Central memory CD8-positive, alpha-beta T cell (primary cell): Measurements from ENCODE around the gene TSPAN31.

Experiments used
- ATAC-seq: fragments of 150-1000 bp; cut with Tn5 transposase; replicated peaks from 2 replicates; pipeline ENCODE4 v1.10.0; 2022; ENCODE audit warnings: mild to moderate bottlenecking, moderate FRiP score, moderate number of reproducible peaks; ENCODE audit not compliant: poor library complexity, severe bottlenecking; ENCODE audit errors: extremely low read depth
- DNase-seq, 2 donors: peaks; one replicate each; pipeline ENCODE4 v3.0.0; 2021; ENCODE audit warnings: low spot score in 2 of 2
- H3K27ac Mint-ChIP-seq: one replicate; pipeline ENCODE4 v1.8.0; 2022; ENCODE audit warnings: low read depth, mild to moderate bottlenecking, moderate library complexity, mixed read lengths
- H3K27me3 Mint-ChIP-seq: one replicate; pipeline ENCODE4 v1.8.0; 2022; ENCODE audit warnings: mixed read lengths
- H3K36me3 Mint-ChIP-seq: one replicate; pipeline ENCODE4 v1.8.0; 2022; ENCODE audit warnings: mild to moderate bottlenecking, moderate library complexity, mixed read lengths; ENCODE audit not compliant: insufficient read depth
- H3K4me1 Mint-ChIP-seq: one replicate; pipeline ENCODE4 v1.8.0; 2022; ENCODE audit warnings: mixed read lengths
- H3K4me3 Mint-ChIP-seq: one replicate; pipeline ENCODE4 v1.8.0; 2022; ENCODE audit warnings: mild to moderate bottlenecking, moderate library complexity, mixed read lengths
- H3K9me3 Mint-ChIP-seq: one replicate; pipeline ENCODE4 v1.8.0; 2022; ENCODE audit warnings: mixed read lengths

Gene TSPAN31

GRCh38 chr12:57763881-57764661 is 19.2 kb downstream of the TSPAN31 start:
- H3K4me1 Mint-ChIP-seq: peaks cover 31% of the 10 kb centered on the region
- H3K27ac Mint-ChIP-seq: no peak overlapping the region
- peaks cover 5% of the 10 kb centered on the region for H3K36me3 Mint-ChIP-seq
- DNase-seq (no peak), ATAC-seq (no peak)
- peaks cover 39% of the 10 kb centered on the region for H3K27me3 Mint-ChIP-seq
- H3K4me3 Mint-ChIP-seq: peak overlapping the region; percentile 83
- no peaks in the 10 kb centered on the region for H3K9me3 Mint-ChIP-seq

- Mint-ChIP-seq H3K27ac (no peak overlapping the region), H3K36me3 (peaks cover 6% of the 10 kb centered on the region), H3K4me3 (peak overlapping the region; percentile 83), H3K9me3 (no peaks in the 10 kb centered on the region), H3K4me1 (peaks cover 26% of the 10 kb centered on the region), H3K27me3 (peaks cover 39% of the 10 kb centered on the region)
- DNase-seq: no peak
- ATAC-seq: no peak
These were observed 19.8 kb downstream of the TSPAN31 start for GRCh38 chr12:57764662-57765002.

- Mint-ChIP-seq H3K36me3 (peaks cover 6% of the 10 kb centered on the region), H3K27me3 (peaks cover 39% of the 10 kb centered on the region), H3K4me1 (peaks cover 22% of the 10 kb centered on the region), H3K9me3 (no peaks in the 10 kb centered on the region), H3K27ac (no peak overlapping the region), H3K4me3 (peak overlapping the region; percentile 83)
- peak; percentile 69 for ATAC-seq
- DNase-seq: no peak
These were observed 20.3 kb downstream of the TSPAN31 start for GRCh38 chr12:57765003-57765697.

DNA sequence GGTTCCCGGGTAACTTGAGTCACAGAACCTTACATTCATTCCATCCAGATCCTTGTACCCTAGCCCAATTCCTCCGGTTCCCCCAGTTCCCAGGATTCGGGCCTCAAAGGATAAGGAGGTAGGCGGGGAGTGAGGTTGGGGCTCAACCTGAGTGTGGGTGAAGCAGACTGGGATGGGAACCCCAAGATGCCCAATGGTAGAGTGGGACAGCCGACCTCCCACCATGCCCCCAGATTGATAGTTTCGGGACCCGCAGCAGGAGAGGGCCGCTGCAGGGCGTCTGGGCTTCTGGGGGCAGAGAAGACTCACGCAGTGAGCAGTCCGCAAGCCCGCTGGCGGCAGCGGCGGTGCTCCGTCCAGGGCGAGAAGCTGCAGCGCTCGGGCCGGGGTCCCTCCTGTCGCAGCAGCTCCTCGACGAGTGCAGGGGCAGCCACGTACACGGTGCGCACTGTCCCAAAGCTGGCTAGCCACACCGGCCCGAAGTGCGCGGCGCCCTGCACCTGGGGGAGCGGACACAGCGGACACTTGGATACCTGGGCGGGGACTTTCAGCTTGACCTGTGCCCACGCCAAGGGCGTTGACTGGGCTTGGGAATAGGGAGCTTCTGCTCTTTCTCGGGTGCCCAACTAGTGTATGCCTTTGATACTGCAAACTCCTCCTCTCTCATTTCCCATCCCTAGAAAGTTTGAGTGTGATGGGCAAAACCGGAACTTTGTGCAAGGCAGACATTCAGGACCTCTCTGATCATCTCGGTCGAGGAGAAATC is 21.0 kb downstream of the TSPAN31 start:
- no peaks in the 10 kb centered on the region for H3K9me3 Mint-ChIP-seq
- ATAC-seq: peak; percentile 16
- peaks cover 8% of the 10 kb centered on the region for H3K36me3 Mint-ChIP-seq
- H3K27ac Mint-ChIP-seq: no peak overlapping the region
- H3K4me1 Mint-ChIP-seq: peaks cover 22% of the 10 kb centered on the region
- peaks cover 39% of the 10 kb centered on the region for H3K27me3 Mint-ChIP-seq
- peak overlapping the region; percentile 83 for H3K4me3 Mint-ChIP-seq
- DNase-seq: no peak

GRCh38 chr12:57766464-57767304 is 21.8 kb downstream of the TSPAN31 start, which contains the start of gene CYP27B1:
Gene CYP27B1, minus strand, starts transcription at chr12:57767078. Its CDS starts 37 bp downstream, at chr12:57767041.
- Mint-ChIP-seq H3K4me1 (peaks cover 27% of the 10 kb centered on the region), H3K27ac (no peak within 1 kb of the TSS), H3K4me3 (peak within 1 kb of the TSS; percentile 83), H3K36me3 (peaks cover 8% of the 10 kb centered on the region), H3K27me3 (peaks cover 39% of the 10 kb centered on the region), H3K9me3 (no peaks in the 10 kb centered on the region)
- no peak for ATAC-seq
- DNase-seq: no peak

DNA sequence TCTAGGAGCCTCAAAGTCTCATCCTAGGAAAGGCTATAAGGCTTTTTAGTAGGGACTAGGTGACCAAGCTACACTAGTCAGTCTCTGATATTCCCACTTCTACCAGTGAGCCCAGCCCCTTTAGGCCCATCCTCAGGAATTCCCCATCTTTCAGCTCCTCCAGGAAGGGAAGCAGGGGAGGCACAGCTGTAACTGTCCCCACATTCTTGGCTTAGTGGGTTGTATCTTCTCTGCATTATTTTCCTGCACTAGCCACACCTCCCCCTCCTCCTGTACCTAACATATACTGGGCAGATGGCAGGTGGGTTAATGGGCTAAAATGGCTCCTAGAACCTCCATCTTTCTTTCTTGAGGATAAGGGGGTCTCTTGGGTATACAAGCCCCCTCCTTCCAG is 22.5 kb downstream of the TSPAN31 start:
- Mint-ChIP-seq H3K9me3 (no peaks in the 10 kb centered on the region), H3K27ac (no peak overlapping the region), H3K4me1 (peaks cover 31% of the 10 kb centered on the region), H3K36me3 (peaks cover 12% of the 10 kb centered on the region), H3K4me3 (no peak overlapping the region), H3K27me3 (peaks cover 39% of the 10 kb centered on the region)
- no peak for ATAC-seq
- DNase-seq: no peak

DNA sequence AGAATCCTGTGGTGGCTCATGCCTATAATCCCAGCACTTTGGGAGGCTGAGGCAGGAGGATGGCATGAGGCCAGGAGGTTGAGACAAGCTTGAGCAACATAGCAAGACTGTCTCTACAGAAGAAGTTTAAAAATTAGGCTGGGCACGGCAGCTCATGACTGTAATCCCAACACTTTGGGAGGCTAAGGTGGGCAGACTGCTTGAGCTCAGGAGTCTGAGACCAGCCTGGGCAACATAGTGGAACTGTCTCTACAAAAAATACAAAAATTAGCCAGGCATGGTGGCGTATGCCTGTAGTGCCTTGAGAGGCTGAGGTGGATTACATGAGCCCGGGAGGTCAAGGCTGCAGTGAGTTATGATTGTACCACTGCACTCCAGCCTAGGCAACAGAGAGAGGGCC is 23.0 kb downstream of the TSPAN31 start:
- DNase-seq (no peak), ATAC-seq (no peak)
- peaks cover 33% of the 10 kb centered on the region for H3K4me1 Mint-ChIP-seq
- H3K27me3 Mint-ChIP-seq: peaks cover 39% of the 10 kb centered on the region
- H3K27ac Mint-ChIP-seq: no peak overlapping the region
- H3K9me3 Mint-ChIP-seq: no peaks in the 10 kb centered on the region
- H3K4me3 Mint-ChIP-seq: no peak overlapping the region
- H3K36me3 Mint-ChIP-seq: peaks cover 12% of the 10 kb centered on the region

DNA sequence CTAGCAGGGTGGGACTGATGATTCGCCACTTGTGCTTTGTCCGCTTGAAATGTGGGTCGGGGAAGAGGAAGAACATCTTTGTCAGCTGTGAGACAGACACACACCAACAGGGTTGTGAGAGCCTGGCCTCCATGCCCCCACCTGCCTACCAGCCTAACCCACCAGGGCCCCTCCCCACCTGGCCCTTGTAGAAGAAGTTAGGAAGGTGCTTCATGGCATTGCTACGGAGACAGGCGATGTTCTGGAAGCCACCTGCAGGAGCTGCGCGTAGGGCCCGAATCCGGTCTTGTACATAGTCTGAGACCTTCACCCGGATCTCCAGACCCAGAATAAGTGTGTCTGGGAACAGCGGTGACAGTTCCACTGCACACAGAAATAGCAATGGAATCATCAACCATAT is 24.8 kb downstream of the TSPAN31 start:
- Mint-ChIP-seq H3K4me1 (peaks cover 31% of the 10 kb centered on the region), H3K27ac (no peak overlapping the region), H3K27me3 (peaks cover 25% of the 10 kb centered on the region), H3K9me3 (no peaks in the 10 kb centered on the region), H3K36me3 (peaks cover 12% of the 10 kb centered on the region), H3K4me3 (no peak overlapping the region)
- no peak for DNase-seq
- no peak for ATAC-seq

- H3K4me3 Mint-ChIP-seq: peak overlapping the region; percentile 98
- H3K9me3 Mint-ChIP-seq: no peaks in the 10 kb centered on the region
- ATAC-seq: no peak
- H3K36me3 Mint-ChIP-seq: peaks cover 10% of the 10 kb centered on the region
- H3K4me1 Mint-ChIP-seq: peaks cover 23% of the 10 kb centered on the region
- no peak overlapping the region for H3K27ac Mint-ChIP-seq
- no peak for DNase-seq
- H3K27me3 Mint-ChIP-seq: peaks cover 13% of the 10 kb centered on the region
These were observed 25.9 kb downstream of the TSPAN31 start for GRCh38 chr12:57770734-57771133.

DNA sequence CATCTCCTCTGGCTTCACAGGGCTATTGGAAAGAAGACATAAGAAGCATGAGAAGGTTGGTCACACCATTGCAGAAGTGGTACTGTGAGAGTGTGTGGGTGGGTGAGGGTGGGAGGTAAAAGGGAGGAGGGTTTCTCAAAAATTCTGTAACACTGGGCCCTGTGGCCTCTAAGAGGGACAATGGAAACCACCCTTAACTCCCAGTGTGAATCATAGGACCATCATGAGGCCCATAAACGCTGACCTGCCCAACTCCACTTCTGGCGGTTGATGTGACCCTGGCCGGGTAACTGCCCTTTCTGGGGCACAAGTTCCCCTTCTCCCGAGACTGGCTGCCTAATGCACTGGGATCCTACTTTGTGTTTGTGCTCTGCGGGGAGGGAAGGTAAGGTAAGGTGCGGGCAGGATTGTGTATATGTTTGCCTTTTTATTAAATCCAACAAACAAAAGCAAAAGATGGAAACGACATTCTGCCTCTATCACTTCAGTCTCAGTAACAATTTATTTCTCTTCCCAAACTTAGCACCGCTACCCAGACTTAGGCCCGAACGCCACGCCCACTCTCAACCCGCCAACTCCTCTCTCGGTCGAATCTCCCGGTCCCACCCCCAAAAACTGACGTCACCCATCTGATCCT is 26.5 kb downstream of the TSPAN31 start:
- DNase-seq: peak in 1 of 2 donors; percentile 70
- Mint-ChIP-seq H3K36me3 (peaks cover 10% of the 10 kb centered on the region), H3K4me3 (peak overlapping the region; percentile 98), H3K9me3 (no peaks in the 10 kb centered on the region), H3K4me1 (peaks cover 20% of the 10 kb centered on the region), H3K27me3 (peaks cover 10% of the 10 kb centered on the region), H3K27ac (peak overlapping the region; percentile 97)
- peak; percentile 62 for ATAC-seq

DNA sequence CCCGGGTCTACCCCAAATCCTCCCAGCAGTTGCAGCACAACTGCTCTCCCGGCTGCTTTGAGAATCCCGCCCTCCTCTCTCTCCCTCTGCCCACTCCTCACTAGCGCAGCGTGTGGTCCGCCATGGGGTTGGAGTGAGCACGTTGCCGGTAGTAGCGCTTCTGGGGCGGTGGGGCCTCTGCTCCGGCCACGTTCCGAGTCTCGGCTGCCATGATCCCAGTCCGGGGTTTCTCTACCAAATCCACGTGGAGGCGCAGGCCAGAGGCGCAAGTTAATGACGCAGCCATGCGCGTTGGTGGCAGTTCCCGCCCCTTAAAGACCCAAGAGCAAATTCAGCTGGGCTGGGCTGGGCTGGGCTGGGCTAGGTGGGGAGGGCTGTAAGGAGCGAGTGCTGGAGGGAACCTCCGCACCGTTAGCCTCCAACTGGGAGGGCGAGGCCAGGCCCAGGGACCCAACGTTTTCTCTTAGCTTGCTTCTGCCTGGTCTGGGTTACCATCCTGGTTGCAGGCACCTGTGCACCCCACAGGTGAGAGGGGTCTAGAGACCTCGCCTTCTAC is 27.1 kb downstream of the TSPAN31 start, which contains the start of gene METTL1:
Gene METTL1 (minus strand): TSS at position 233 of the 556 bp plus-strand sequence. CDS start 22 bp downstream, at position 211.
- peak within 1 kb of the TSS; percentile 98 for H3K4me3 Mint-ChIP-seq
- peaks cover 14% of the 10 kb centered on the region for H3K4me1 Mint-ChIP-seq
- peaks cover 10% of the 10 kb centered on the region for H3K36me3 Mint-ChIP-seq
- DNase-seq (peak; percentile 67 to 85), ATAC-seq (peak; percentile 91)
- H3K9me3 Mint-ChIP-seq: no peaks in the 10 kb centered on the region
- peaks cover 4% of the 10 kb centered on the region for H3K27me3 Mint-ChIP-seq
- peak within 1 kb of the TSS; percentile 97 for H3K27ac Mint-ChIP-seq
